HG03571 (cell line): ENCODE measurements around the gene ST6GALNAC6.
"Not testable (repeated sequence)": the region's sequence is repeated elsewhere in the genome, so short reads cannot be mapped to it uniquely, and the experiment has no call there.

Experiments
- ATAC-seq: cut with Tn5 transposase; IDR thresholded peaks from one replicate; pipeline ENCODE4 v1.9.1; 2021; ENCODE audit not compliant: unreplicated experiment

The ST6GALNAC6 gene

DNA sequence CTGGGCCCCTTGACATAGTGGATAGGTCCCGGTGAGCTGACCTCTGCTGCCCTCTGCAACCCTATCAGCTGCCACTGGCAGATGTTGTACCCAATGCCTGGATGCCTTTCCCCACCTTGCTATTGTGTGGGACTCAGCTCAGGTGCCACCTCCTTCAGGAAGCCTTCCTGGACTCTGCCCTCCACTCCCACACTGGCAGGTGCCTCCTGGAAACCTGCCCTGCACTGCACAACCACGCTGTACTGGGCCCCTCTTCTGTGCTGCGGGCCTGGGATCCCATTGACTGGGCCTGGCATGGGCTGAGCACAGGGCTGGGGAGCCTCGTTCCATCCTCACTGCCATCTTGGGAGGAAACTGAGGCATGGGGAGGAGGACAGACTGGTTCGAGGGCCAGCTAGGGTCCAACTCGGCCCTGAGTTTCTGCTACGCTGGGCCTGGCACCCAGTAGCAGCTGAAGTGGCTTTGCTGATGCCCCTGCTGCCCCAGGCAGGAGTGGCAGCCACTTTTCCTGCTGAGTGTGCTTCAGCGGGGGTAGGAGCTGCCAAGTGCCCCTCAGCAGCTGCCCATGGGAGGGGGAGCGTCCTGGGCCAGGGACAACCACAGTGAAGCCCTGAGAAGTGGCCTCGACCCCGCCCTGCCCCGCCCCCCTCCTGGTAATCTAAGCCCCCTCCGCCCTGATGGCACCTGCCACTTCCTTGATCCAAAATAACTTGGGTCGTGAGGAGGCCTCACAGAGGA lies 23.2 kb downstream of the ST6GALNAC6 start:
- ATAC-seq, result no peak

GRCh38 chr9:127875306-127875966 lies 24.0 kb downstream of the ST6GALNAC6 start:
- no peak for ATAC-seq

DNA sequence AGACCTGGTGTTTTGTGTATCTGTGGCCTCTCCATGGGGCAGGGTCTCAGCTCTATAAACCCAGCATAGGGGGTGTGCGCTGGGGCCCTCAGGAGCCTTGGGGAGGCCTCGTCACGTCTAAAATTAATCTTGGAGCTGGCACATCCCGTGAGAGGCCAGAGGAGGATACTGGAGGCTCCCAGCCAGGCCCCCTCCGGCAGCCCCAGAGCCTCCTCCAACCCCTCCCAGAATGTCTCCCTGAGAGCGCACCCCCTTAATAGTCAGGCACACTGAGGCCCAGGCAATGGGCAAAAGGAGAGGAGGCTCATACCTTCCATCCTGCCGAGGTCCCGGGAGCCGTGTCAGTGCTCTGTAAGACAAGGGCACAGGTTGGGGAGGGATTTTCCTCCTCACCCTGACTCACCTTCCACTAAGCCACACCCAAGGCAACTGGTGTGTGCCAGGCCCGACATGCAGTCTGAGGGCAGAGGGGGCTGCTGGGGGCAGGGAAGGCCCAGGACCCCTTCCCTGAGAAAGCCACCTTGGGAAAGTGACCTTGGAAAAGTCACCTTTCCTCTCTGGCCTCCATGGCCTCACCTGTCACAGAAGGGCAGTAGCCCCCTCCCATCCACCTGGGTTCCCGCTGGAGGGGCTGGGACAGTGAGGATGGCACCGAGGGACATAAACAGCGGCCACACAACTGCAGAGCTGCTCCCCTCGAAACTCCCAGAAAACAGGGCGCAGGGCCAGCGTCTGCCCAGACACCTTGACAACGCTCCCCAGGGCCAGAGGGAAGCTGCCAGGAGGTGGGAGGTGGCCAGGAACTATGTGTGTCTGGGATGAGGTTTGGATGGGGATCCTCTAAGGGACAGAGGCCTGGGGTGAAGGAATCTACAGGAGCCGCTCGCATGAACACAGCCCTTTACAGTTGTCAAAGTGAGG lies 24.8 kb downstream of the ST6GALNAC6 start:
- no peak for ATAC-seq

GRCh38 chr9:127873886-127874285 lies 25.5 kb downstream of the ST6GALNAC6 start:
- no peak for ATAC-seq

- ATAC-seq, result no peak
Observed at GRCh38 chr9:127873223-127873691, 26.1 kb downstream of the ST6GALNAC6 start.

DNA sequence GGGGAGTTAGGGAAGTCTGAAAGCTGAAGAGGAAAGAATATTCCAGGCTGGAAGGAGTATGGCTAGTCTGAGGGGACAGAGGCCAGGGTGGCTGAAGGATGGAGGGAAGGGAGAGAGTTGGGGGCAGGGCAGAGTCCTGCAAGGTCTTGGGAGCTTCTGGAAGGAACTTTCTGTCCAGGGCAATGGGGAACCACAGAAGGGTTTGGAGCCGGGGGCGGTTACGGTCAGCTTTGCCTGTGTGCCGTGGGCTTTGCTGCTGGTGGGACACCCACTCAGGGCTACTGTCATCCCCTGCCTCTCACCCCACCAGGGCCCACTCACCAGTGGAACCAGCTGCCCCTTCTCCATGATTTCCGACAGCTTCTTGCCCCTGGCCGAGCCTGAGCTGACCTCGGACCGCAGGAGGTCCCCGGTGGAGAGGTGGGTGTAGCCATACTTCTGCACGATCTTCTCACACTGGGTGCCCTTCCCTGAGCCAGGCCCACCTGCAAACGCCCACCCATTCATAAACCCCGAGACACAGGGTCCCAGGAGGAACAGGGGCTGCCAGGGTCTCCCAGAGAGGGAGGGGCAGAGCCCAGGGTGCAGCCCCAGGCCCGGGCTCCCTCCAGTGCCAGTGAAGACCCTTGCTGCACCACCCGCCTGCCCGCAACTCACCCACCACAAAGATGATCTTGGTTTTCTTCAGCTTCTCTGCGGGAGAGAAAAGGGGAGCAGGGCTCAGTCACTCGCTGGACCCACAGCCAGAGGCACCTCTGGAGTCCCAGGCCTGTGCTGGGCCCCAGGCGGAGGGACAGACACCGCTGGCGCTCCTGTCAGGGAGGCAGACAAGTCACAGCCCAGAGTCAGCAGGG lies 26.8 kb downstream of the ST6GALNAC6 start:
- no peak for ATAC-seq

- no peak for ATAC-seq
Observed at GRCh38 chr9:127871531-127871930, 27.9 kb downstream of the ST6GALNAC6 start.

GRCh38 chr9:127870887-127871286 lies 28.5 kb downstream of the ST6GALNAC6 start:
- ATAC-seq, result no peak

DNA sequence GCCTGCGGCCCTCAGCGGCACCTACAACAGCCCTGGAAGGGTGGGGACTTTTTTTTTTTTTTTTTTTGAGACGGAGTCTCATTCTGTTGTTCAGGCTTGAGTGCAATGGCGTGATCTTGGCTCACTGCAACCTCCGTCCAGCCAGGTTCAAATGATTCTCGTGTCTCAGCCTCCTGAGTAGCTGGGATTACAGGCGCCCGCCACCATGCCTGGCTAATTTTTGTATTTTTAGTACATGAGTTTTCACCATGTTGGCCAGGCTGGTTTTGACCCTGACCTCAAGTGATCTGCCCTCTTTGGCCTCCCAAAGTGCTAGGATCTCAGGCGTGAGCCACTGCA lies 29.3 kb downstream of the ST6GALNAC6 start:
- ATAC-seq, result not testable (repeated sequence)

DNA sequence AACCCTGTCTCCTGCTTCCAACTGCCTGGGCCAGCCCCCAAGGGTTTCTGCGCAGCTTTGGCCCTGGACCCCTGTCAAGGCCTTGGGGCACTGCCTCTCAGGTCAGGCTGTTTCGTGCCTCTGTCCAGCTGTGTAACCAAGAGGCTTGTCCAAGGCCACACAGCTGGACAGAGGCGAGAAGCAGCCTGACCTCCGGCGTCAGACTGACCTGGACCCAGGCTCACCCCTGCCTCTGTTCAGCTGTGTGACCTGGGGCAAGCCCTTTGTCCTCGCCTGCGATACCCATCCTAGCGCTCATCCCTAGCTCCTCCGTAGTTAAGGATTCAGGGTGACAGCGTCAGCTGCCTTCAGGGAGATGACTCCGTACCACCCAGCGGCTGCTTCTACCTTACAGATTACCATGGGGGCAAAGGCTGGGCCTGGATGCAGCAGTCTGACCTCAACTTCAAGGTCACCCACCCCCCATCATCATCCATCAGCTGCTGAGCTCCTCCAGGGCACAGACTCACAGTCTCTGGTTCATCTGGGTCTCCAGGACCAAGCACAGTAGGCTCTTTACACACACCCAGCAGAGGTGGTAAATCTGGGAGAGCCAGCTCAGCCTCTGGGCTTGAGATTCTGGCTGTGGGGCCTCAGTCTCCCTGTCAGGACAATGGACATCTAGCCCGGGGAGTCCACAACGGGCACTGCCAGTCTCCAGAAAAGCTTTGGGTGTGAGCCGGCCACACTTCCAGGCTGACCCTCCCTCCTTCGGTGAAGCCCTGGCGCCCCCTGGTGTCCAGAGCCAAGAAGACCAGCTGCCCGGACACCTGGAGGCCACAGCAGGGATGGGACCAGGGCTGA lies 29.9 kb downstream of the ST6GALNAC6 start:
- ATAC-seq, result no peak

GRCh38 chr9:127868278-127868902 lies 31.0 kb downstream of the ST6GALNAC6 start:
- no peak for ATAC-seq

DNA sequence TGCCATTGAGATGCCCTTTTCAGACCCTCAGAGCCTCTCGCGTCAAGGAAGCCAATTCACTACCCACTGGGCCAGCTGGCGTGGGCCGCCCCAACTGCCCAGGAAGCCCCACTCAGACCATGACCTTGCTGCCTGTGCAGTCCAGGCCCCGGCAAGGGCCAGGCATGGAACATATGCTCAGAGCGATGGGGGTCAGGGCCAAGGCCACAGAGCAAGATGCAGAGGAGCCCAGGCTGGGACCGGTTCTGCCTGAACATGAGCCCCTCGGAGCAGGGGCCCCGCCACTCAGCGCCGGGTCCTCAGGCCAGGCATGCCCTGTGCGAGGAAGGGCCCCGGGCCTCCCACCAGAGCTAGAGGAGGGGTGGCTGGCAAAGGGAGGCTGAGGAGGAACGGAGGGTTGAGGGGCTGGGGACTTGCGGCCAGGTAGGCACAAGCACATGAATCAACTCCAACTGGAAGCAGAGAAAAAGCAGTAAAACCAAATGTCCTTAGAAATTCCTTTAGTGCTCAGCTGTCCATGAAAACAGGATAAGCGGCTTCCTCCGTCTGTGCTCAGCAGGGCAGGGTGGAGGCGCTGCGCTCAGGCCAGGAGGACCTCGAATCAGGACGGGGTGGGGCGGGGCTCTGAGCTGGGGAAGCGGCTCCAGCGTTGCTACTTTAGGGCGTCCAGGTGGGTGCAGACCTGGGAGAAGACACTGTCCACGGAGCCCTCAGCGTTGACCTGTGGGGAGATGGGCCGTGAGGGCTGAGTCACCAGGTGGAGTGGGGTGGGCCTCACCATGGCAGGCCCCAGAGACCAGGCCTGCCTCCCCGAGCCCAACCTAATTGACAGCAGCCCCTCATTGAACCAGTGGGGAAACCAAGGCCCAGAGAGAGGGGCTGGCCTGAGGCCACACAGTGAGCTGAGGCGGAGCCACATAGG lies 31.8 kb downstream of the ST6GALNAC6 start:
- ATAC-seq, result no peak

DNA sequence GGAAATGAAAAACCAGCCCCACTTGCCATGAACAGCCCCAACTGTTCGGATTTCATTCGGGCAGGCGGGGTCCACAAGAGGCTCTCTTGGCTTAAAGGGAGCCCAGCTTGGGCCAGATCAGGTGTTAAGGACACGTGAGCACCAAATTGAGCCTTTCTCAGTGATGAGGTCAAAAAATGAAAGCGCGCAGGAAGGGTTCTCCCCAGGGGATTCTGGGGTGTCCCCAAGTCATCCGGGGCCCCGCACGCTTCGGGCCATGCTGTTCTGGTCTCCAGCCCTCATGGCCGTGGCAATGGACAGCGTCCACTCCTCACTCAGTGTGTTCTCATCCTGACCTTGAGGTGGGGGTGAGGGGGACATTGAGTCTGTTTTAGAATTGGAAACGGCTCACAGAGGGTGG lies 32.9 kb downstream of the ST6GALNAC6 start:
- ATAC-seq, result no peak

- ATAC-seq, result no peak
Observed at GRCh38 chr9:127865645-127866464, 33.5 kb downstream of the ST6GALNAC6 start.

DNA sequence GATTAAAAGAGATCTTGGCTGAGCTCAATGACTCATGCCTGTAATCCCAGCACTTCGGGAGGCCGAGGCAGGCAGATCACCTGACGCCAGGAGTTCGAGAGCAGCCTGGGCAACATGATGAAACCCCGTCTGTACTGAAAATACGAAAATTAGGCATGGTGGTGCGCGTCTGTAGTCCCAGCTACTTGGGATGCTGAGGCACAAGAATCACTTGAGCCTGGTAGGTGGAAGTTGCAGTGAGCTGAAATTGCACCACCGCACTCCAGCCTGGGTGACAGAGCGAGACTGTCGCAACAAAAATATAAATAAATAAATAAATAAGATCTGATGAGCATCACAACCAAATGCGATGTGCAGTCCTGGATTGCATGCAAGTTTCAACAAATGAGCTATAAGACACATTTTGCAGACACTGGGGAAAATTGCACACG lies 36.2 kb downstream of the ST6GALNAC6 start:
- no peak for ATAC-seq

GRCh38 chr9:127862075-127863011 lies 37.1 kb downstream of the ST6GALNAC6 start:
- no peak for ATAC-seq
